Gastroesophageal sphincter (tissue), 4 donors: ENCODE results near the gene KRT78. TPM values are rescaled to one million over a fixed set of nuclear protein-coding genes. Genes with fewer than 3 reads are reported as not detected.

Source experiments
- ATAC-seq: fragments of 150-250 bp; one replicate; pipeline ENCODE4 v1.9.1; 2016; ENCODE audit warnings: mild to moderate bottlenecking, moderate library complexity
- H3K27ac ChIP-seq, 4 donors: fragments of 200-600 bp; sonication (generic) in 3 of 4; 1 replicate in 3 of 4; 2 replicates in 1 of 4; pipeline ENCODE4 v1.5.1; 2016 to 2019
- H3K27me3 ChIP-seq: fragments of 200-600 bp; sonication (generic); one replicate; pipeline ENCODE4 v1.5.1; 2019
- H3K36me3 ChIP-seq, 2 donors: fragments of 200-600 bp; sonication (generic); one replicate each; pipeline ENCODE4 v1.5.1; 2019; ENCODE audit warnings: control low read depth in 1 of 2
- H3K4me1 ChIP-seq, 3 donors: fragments of 200-600 bp; sonication (generic); 1 replicate in 2 of 3; 2 replicates in 1 of 3; pipeline ENCODE4 v1.5.1; 2016 to 2019; ENCODE audit warnings: control low read depth in 2 of 3
- H3K4me3 ChIP-seq, 2 donors: fragments of 200-600 bp; sonication (generic); one replicate each; pipeline ENCODE4 v1.5.1; 2019; ENCODE audit warnings: mild to moderate bottlenecking in 1 of 2, moderate library complexity in 1 of 2
- H3K9me3 ChIP-seq, 3 donors: fragments of 200-600 bp; sonication (generic); one replicate each; pipeline ENCODE4 v1.5.1; 2017 to 2019; ENCODE audit warnings: control low read depth in 2 of 3
- CTCF ChIP-seq, 4 experiments: fragments of 200-600 bp in 2 of 4; fragments of 450-650 bp in 2 of 4; sonication (generic) in 1 of 4; IDR thresholded peaks; one replicate each; pipeline ENCODE4 v1.5.1; 2017 to 2019; ENCODE audit warnings: antibody characterized with exemption in 4 of 4, mild to moderate bottlenecking in 2 of 4, moderate library complexity in 2 of 4
- EP300 ChIP-seq: sonication (generic); formaldehyde crosslinking; IDR thresholded peaks from one replicate; pipeline ENCODE4 v1.6.1; 2017; ENCODE audit warnings: antibody characterized with exemption, mild to moderate bottlenecking
- POLR2A ChIP-seq, 2 donors: fragments of 450-650 bp; IDR thresholded peaks; one replicate each; pipeline ENCODE4 v1.6.1; 2017; ENCODE audit warnings: antibody characterized with exemption in 2 of 2, mild to moderate bottlenecking in 2 of 2, moderate library complexity in 1 of 2
- POLR2AphosphoS5 ChIP-seq: sonication (generic); formaldehyde crosslinking; IDR thresholded peaks from one replicate; pipeline ENCODE4 v1.6.1; 2017; ENCODE audit warnings: antibody characterized with exemption
- WGBS, 2 donors: methylation state at CpG; one replicate each; pipeline ENCODE4 v1.1.5; 2018; ENCODE audit warnings: low coverage in 1 of 2; 5-methylcytosine and 5-hydroxymethylcytosine counted together
- total RNA-seq, 4 donors: library from RNA; depleted of rRNA; stranded (reverse); fragments of >200 nt; gene quantifications; one replicate each; pipeline ENCODE4 v1.1.0, GENCODE V29; 2016

KRT78 gene
- total RNA-seq, 4 donors from 2014 or later, result 0.27 to 9.5 (median 1.5) TPM

DNA sequence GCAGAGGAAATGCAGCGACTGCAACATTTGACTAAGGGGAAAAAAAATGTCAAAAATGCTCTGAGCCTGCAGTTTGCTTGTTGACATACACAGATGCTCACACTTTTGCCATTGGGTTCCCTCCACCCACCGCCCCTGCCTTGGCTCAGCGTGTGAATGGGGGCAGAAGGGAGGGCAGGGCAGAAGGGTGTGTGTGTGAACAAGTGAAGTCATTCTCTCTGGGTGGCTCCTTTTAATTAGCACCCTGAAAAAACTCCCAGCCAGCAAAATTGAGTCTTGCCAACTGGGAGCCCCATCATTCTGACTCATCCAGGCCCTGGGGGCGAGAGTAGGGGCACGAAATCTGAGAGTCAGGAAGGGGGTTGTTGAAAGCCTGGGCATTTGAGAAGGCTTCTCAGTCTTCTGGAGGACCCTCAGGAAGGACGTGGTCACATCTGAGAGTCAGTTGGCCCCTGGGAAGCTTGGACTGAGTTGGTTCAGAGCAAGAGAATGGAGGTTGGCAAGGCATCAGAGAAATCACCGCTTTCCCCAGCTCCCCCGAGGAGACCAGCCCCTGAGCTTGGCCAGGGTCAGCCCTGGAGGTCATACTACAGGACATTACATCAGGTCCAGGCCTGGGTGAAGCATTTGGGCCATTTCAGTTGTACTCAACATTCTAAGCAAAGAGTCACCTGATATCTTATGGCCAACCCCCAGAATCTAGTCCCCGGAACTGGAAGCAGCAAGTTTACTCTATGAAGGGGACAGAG lies 22.7 kb upstream of the KRT78 start:
- Histone ChIP-seq H3K4me3 (no peak overlapping the region), H3K27ac (peak overlapping the region in 3 of 4 donors; percentile 18 to 84 (median 54)), H3K36me3 (no peaks in the 10 kb centered on the region), H3K4me1 (peaks cover 0 to 48% (median 9%) of the 10 kb centered on the region in 3 donors), H3K27me3 (no peaks in the 10 kb centered on the region), H3K9me3 (no peaks in the 10 kb centered on the region)
- peak; percentile 37 for TF ChIP-seq POLR2AphosphoS5
- no peak for TF ChIP-seq CTCF (IDR thresholded peaks at IDR 0.05)
- TF ChIP-seq EP300, result no peak
- TF ChIP-seq POLR2A (IDR thresholded peaks at IDR 0.05), result no peak
- peak; percentile 28 for ATAC-seq
- WGBS, 2 donors, result 41 to 56% methylated on average over 5 of the region's 9 CpGs

DNA sequence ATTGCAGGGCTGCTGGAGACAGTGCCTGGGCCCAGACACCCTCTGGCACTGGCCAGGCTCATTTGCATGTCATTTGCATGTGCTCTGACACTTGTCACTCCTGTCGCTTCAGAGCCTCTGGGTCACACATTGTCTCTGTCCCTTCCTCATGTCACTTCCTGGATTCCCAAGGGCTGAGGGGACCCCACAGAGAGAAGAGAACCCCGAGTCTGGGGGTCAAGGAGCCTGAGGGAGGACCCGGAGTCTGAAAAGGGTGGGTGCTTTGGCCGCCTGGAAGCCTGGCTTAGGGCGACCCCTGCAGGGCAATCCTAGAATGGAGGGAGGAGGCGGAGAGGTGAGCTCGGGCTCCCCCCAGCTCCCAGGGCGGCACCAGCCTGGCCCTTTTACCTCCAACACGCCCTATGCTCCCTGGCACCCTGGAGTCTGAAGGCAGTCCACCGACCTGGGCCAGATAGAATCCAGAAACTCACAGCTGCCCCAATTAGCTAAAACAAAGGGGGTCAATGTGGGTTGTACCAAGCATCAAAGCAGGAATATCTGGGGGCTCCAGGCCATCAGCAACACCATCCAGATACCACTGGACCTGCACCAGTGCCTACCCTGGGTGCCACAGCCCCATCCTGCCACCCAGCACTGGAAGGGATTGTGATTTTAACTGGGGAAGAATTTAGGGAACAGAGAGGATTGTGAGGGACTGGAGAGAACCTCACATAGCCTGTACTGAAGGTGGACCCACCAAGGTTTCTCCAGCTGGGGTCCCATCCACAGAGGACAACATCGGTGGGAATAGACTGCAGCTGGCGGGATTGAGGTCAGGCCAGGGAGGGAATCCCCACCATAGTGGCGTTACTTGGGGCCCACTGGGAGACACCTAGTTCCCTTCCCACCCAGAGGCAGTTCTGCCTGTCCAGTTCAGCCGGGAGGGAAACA lies 21.8 kb upstream of the KRT78 start:
- H3K36me3 ChIP-seq, result no peaks in the 10 kb centered on the region
- H3K27me3 ChIP-seq, result no peaks in the 10 kb centered on the region
- peak overlapping the region in 3 of 4 donors; percentile 37 to 84 (median 54) for H3K27ac ChIP-seq
- ATAC-seq, result no peak
- H3K4me1 ChIP-seq, result peaks cover 0 to 48% (median 9%) of the 10 kb centered on the region in 3 donors
- peak in 3 of 4 experiments; percentile 42 to 76 (median 55) for TF ChIP-seq CTCF (IDR thresholded peaks at IDR 0.05)
- no peak for TF ChIP-seq POLR2A (IDR thresholded peaks at IDR 0.05)
- no peaks in the 10 kb centered on the region for H3K9me3 ChIP-seq
- 40 to 48% methylated on average over 1 to 3 of the region's 14 CpGs for WGBS, 2 donors
- no peak overlapping the region for H3K4me3 ChIP-seq

- peak; percentile 27 for ATAC-seq
- 38% methylated on average over 1 of the region's 9 CpGs; no CpG with 5 or more reads in 1 of the 2 donors for WGBS, 2 donors
- Histone ChIP-seq H3K27me3 (no peaks in the 10 kb centered on the region), H3K4me1 (peaks cover 0 to 21% (median 6%) of the 10 kb centered on the region in 3 donors), H3K4me3 (no peak overlapping the region), H3K27ac (no peak overlapping the region), H3K9me3 (no peaks in the 10 kb centered on the region), H3K36me3 (no peaks in the 10 kb centered on the region)
- no peak for TF ChIP-seq POLR2AphosphoS5
- TF ChIP-seq EP300, result no peak
- no peak for TF ChIP-seq POLR2A (IDR thresholded peaks at IDR 0.05)
- TF ChIP-seq CTCF (IDR thresholded peaks at IDR 0.05), result no peak
Observed at GRCh38 chr12:52867642-52868041, 18.8 kb upstream of the KRT78 start.

- Histone ChIP-seq H3K36me3 (no peaks in the 10 kb centered on the region), H3K4me1 (peaks cover 0 to 16% (median 6%) of the 10 kb centered on the region in 3 donors), H3K9me3 (no peaks in the 10 kb centered on the region), H3K27ac (no peak overlapping the region), H3K27me3 (no peaks in the 10 kb centered on the region), H3K4me3 (no peak overlapping the region)
- WGBS, 2 donors, result 79 to 83% methylated on average over 2 to 5 of the region's 5 CpGs
- ATAC-seq, result no peak
- TF ChIP-seq POLR2A (IDR thresholded peaks at IDR 0.05), result no peak
- no peak for TF ChIP-seq EP300
- TF ChIP-seq CTCF (IDR thresholded peaks at IDR 0.05), result no peak
- no peak for TF ChIP-seq POLR2AphosphoS5
Observed at GRCh38 chr12:52867152-52867551, 18.4 kb upstream of the KRT78 start.
